MM.1S (cell line): ENCODE measurements around the gene FOXQ1.

Experiments
- DNase-seq: peaks from one replicate; pipeline ENCODE4 v3.0.0-alpha.2; 2015
- H2AFZ ChIP-seq: fragments of 300-600 bp; sonication (generic); 2 replicates; pipeline ENCODE4 v1.6.0; 2016; ENCODE audit warnings: antibody characterized with exemption, low read length
- H3F3A ChIP-seq: fragments of 300-600 bp; sonication (generic); 2 replicates; pipeline ENCODE4 v1.6.1; 2016; ENCODE audit warnings: mild to moderate bottlenecking, antibody characterized with exemption, low read length, moderate library complexity, mixed read lengths; ENCODE audit not compliant: insufficient read depth
- H3K27ac ChIP-seq: fragments of 300-600 bp; sonication (generic); 2 replicates; pipeline ENCODE4 v1.5.1; 2016; ENCODE audit warnings: mild to moderate bottlenecking, low read length
- H3K27me3 ChIP-seq: fragments of 300-600 bp; sonication (generic); replicated peaks from 2 replicates; pipeline ENCODE4 v1.6.0; 2016; ENCODE audit warnings: low read length; ENCODE audit not compliant: insufficient read depth
- H3K36me3 ChIP-seq: fragments of 300-600 bp; sonication (generic); replicated peaks from 2 replicates; pipeline ENCODE4 v1.6.1; 2016; ENCODE audit warnings: mild to moderate bottlenecking, low read length, mixed read lengths; ENCODE audit not compliant: insufficient read depth
- H3K4me1 ChIP-seq: fragments of 300-600 bp; sonication (generic); 2 replicates; pipeline ENCODE4 v1.6.1; 2016; ENCODE audit warnings: low read length, mixed read lengths
- H3K4me2 ChIP-seq: fragments of 300-600 bp; sonication (generic); 2 replicates; pipeline ENCODE4 v1.6.0; 2016; ENCODE audit warnings: low read depth, low read length
- H3K4me3 ChIP-seq: fragments of 300-600 bp; sonication (generic); 2 replicates; pipeline ENCODE4 v1.5.1; 2016; ENCODE audit warnings: low read length, mixed read lengths
- H3K79me2 ChIP-seq: fragments of 300-600 bp; sonication (generic); 2 replicates; pipeline ENCODE4 v1.6.1; 2016; ENCODE audit warnings: mixed run types, low read length, mixed read lengths
- H3K9ac ChIP-seq: fragments of 300-600 bp; sonication (generic); 2 replicates; pipeline ENCODE4 v1.6.1; 2016; ENCODE audit warnings: low read length, mixed read lengths
- H3K9me2 ChIP-seq: fragments of 300-600 bp; sonication (generic); replicated peaks from 2 replicates; pipeline ENCODE4 v1.6.1; 2016; ENCODE audit warnings: mild to moderate bottlenecking, low read length, mixed read lengths; ENCODE audit not compliant: insufficient read depth
- H3K9me3 ChIP-seq: fragments of 300-600 bp; sonication (generic); replicated peaks from 2 replicates; pipeline ENCODE4 v1.6.1; 2016; ENCODE audit warnings: mild to moderate bottlenecking, low read length, mixed read lengths; ENCODE audit not compliant: insufficient read depth
- H4K20me1 ChIP-seq: fragments of 300-600 bp; sonication (generic); 2 replicates; pipeline ENCODE4 v1.6.1; 2016; ENCODE audit warnings: mild to moderate bottlenecking, low read length, moderate library complexity, mixed read lengths; ENCODE audit not compliant: insufficient read depth
- EZH2 ChIP-seq: fragments of 300-600 bp; sonication (generic); optimal IDR thresholded peaks from 2 replicates; pipeline ENCODE3; 2017; ENCODE audit warnings: low read depth, mild to moderate bottlenecking, antibody characterized with exemption, low read length, mixed read lengths
- EZH2phosphoT487 ChIP-seq: fragments of 300-600 bp; sonication (generic); IDR thresholded peaks from 2 replicates; pipeline ENCODE4 v1.6.1; 2018; ENCODE audit warnings: antibody characterized with exemption, low read length
- TF ChIP-seq, protein P1 (sequence below): fragments of 300-600 bp; sonication (generic); IDR thresholded peaks from 2 replicates; pipeline ENCODE4 v1.5.1; 2016; ENCODE audit warnings: antibody characterized with exemption, low read length, mixed read lengths

FOXQ1 gene

DNA sequence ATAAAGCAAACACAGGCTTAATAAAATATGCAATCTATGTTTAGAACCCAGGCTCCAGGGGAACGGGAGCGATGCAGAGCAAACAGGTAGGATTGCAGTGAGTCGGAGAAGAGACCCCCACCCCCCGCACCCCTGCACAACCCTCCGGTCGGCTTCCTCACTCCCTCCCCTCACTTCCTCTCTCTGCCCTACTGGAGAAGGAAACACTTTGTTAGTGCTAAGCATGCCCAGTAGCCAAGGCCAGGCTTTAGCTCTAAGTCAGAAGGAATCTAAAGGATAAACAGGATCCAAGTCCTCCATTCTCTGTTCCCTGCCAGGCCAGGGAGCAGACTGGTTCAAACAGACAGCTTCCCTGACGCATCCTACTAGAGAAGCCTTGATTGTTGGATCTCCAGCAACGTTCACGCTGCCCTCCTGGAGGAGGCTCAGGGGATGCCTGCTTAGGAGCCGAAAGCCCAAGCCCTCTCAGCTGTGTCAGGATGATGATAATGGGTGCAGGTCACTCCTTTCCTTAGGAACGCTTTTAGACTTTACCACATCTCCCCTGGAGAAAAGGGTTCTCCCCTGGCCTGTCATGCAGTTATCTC, 14.7 kb downstream of the FOXQ1 start:
- no peaks in the 10 kb centered on the region for H4K20me1 ChIP-seq
- H3K27me3 ChIP-seq = no peaks in the 10 kb centered on the region
- no peaks in the 10 kb centered on the region for H3K9me2 ChIP-seq
- no peaks in the 10 kb centered on the region for H3F3A ChIP-seq
- H3K9ac ChIP-seq = no peak overlapping the region
- H3K4me1 ChIP-seq = no peaks in the 10 kb centered on the region
- no peak overlapping the region for H3K27ac ChIP-seq
- no peak overlapping the region for H3K4me2 ChIP-seq
- H2AFZ ChIP-seq = no peak overlapping the region
- no peaks in the 10 kb centered on the region for H3K9me3 ChIP-seq
- H3K79me2 ChIP-seq = no peaks in the 10 kb centered on the region
- no peak for TF ChIP-seq EZH2phosphoT487
- TF ChIP-seq, protein P1, sequence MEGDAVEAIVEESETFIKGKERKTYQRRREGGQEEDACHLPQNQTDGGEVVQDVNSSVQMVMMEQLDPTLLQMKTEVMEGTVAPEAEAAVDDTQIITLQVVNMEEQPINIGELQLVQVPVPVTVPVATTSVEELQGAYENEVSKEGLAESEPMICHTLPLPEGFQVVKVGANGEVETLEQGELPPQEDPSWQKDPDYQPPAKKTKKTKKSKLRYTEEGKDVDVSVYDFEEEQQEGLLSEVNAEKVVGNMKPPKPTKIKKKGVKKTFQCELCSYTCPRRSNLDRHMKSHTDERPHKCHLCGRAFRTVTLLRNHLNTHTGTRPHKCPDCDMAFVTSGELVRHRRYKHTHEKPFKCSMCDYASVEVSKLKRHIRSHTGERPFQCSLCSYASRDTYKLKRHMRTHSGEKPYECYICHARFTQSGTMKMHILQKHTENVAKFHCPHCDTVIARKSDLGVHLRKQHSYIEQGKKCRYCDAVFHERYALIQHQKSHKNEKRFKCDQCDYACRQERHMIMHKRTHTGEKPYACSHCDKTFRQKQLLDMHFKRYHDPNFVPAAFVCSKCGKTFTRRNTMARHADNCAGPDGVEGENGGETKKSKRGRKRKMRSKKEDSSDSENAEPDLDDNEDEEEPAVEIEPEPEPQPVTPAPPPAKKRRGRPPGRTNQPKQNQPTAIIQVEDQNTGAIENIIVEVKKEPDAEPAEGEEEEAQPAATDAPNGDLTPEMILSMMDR = no peak
- no peak overlapping the region for H3K4me3 ChIP-seq
- H3K36me3 ChIP-seq = no peaks in the 10 kb centered on the region
- DNase-seq = no peak

DNA sequence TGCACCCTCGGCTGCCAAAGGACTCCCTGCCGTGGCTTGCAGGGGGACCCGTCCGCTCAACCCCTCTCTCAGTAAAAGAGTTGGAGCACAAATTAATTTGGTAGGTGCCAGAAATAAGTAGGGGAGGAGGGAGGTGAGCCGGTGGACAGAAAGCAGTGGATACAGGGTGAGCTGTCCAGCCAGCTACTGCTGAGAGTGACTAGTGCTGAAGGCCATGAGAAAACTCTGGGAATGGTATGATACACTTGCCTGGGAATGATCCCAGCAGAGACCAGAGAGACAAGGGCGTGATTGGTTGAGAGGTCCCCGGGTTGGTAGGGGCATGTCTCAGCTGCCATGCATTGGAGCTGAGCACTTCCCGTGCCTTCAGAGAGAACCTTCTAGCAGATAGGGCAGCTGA, 15.7 kb downstream of the FOXQ1 start:
- H3K79me2 ChIP-seq = no peaks in the 10 kb centered on the region
- no peak overlapping the region for H3K4me2 ChIP-seq
- no peaks in the 10 kb centered on the region for H4K20me1 ChIP-seq
- no peaks in the 10 kb centered on the region for H3K4me1 ChIP-seq
- no peaks in the 10 kb centered on the region for H3K9me2 ChIP-seq
- H3K9me3 ChIP-seq = no peaks in the 10 kb centered on the region
- DNase-seq = no peak
- H3K27me3 ChIP-seq = no peaks in the 10 kb centered on the region
- H3K36me3 ChIP-seq = no peaks in the 10 kb centered on the region
- H3K27ac ChIP-seq = no peak overlapping the region
- no peak overlapping the region for H2AFZ ChIP-seq
- H3K9ac ChIP-seq = no peak overlapping the region
- H3F3A ChIP-seq = no peaks in the 10 kb centered on the region
- H3K4me3 ChIP-seq = no peak overlapping the region
- no peak for TF ChIP-seq EZH2

GRCh38 chr6:1328129-1328800, 16.4 kb downstream of the FOXQ1 start:
- no peak for DNase-seq
- H3F3A ChIP-seq = no peaks in the 10 kb centered on the region

More at GRCh38 chr6:1328129-1328800, 16.4 kb downstream of the FOXQ1 start:
- Histone ChIP-seq H3K4me2 (no peak overlapping the region), H3K27ac (no peak overlapping the region), H3K4me3 (no peak overlapping the region), H3K9me2 (no peaks in the 10 kb centered on the region), H4K20me1 (no peaks in the 10 kb centered on the region), H2AFZ (no peak overlapping the region), H3K36me3 (no peaks in the 10 kb centered on the region), H3K79me2 (no peaks in the 10 kb centered on the region), H3K9ac (no peak overlapping the region), H3K4me1 (no peaks in the 10 kb centered on the region), H3K9me3 (no peaks in the 10 kb centered on the region), H3K27me3 (no peaks in the 10 kb centered on the region)
- TF ChIP-seq EZH2phosphoT487 (no peak), EZH2 (no peak)
- TF ChIP-seq, protein P1 = no peak
